Measurements from ENCODE around the gene KDM3A.
A peak's percentile ranks its signal among the peaks of the same experiment; 100 is the strongest.

The KDM3A gene, protein sequence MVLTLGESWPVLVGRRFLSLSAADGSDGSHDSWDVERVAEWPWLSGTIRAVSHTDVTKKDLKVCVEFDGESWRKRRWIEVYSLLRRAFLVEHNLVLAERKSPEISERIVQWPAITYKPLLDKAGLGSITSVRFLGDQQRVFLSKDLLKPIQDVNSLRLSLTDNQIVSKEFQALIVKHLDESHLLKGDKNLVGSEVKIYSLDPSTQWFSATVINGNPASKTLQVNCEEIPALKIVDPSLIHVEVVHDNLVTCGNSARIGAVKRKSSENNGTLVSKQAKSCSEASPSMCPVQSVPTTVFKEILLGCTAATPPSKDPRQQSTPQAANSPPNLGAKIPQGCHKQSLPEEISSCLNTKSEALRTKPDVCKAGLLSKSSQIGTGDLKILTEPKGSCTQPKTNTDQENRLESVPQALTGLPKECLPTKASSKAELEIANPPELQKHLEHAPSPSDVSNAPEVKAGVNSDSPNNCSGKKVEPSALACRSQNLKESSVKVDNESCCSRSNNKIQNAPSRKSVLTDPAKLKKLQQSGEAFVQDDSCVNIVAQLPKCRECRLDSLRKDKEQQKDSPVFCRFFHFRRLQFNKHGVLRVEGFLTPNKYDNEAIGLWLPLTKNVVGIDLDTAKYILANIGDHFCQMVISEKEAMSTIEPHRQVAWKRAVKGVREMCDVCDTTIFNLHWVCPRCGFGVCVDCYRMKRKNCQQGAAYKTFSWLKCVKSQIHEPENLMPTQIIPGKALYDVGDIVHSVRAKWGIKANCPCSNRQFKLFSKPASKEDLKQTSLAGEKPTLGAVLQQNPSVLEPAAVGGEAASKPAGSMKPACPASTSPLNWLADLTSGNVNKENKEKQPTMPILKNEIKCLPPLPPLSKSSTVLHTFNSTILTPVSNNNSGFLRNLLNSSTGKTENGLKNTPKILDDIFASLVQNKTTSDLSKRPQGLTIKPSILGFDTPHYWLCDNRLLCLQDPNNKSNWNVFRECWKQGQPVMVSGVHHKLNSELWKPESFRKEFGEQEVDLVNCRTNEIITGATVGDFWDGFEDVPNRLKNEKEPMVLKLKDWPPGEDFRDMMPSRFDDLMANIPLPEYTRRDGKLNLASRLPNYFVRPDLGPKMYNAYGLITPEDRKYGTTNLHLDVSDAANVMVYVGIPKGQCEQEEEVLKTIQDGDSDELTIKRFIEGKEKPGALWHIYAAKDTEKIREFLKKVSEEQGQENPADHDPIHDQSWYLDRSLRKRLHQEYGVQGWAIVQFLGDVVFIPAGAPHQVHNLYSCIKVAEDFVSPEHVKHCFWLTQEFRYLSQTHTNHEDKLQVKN (N-terminal part only)

GRCh38 chr2:86440631-86441391, at the start of gene KDM3A:
Gene KDM3A (plus strand): TSS chr2:86441371. CDS start chr2:86442048, 677 bp downstream.
- peak; percentile 98 for DNase-seq

DNA sequence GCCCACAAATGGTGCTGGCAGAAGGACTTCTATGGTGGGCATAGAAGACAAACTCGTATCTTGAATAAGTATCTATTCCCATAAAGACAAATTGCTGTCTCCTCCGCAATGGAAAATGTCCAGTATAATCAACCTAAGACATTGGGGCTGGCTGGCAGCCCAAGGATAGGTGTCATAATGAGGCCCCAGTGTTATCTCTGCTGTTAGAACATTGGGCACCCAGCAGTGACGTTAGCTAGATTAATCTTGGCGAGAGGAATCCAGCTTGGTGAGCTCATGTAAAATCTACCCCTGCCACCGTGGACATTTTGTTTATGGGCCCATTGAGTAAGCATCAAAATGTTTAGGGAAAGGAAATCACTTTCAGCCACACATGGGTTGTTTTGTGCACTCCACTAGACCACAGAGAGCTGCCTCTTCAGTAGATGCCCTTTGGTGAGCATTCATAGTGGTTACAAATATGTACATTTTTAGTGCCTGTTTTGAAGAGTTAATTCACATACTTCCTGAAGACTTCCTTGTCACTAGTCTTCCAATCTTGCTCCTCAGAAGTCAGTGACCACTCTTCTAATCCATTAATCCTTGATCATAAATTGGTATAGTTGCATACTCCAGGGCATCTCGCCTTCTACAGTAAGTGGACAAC, 48.2 kb upstream of the KDM3A start:
- DNase-seq = no peak

DNA sequence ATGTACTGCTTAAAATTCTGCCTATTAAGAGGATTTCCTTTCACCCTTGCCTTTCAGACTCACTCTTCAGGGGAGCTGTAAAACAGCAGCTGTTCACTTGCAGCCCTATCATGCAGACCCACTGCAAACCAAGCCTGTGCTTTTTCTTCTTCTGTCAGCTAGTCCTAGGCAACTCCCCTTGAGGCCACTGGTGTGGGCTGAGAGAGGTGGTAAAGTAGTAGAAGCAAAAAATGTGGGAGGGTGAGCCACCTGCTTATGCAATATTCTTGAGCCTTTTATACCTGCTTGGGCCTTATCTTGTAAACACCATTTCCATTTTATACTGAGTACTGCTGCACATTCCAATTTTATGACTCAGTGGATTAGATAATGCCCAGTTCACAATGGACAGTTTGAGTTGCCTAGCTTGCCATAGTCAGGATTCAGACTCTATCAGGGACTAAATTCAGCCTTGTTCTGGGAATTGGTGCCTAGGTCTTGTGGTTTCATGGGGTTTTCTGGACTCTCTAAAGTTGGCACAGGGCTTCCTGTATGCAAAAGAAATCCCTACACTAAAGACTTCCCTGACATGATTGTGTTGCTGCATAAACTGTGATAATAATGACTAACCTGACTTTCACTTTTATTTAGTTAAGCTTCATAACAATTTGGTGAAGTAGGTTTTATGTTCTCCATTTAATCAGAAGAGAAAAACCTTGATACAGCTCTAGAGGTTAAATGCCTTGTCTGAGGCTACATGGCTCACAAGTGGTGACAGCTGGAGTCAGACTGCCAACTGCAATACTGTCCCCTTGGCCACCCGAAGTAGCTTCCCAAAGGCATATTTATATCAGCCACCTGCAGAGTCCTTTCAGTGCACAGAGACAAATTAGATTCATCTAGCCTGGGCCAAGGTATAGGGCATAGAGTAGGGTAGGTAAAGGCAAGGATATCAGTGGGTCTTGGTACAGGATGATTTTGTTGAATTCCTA, 47.4 kb upstream of the KDM3A start:
- no peak for DNase-seq

GRCh38 chr2:86396291-86396785, 44.8 kb upstream of the KDM3A start:
- DNase-seq = no peak

DNA sequence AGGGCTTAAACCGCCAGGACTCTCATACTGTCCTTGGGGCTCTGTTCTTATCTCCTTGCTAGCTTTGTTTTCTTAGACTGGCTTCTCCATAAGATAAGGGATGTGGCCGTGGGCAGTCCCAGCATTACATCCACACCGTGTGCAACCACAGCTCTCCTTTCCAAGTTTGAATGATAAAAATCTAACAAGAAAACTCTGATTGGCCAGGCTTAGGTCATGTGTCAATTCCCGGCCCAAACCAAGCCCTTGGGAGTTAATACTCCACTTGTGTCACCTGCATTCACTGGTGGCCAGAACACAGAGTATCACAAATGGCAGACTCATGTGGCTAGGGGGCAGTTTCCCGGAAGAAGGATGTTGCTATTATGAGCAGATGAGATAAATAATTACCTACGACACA, 43.2 kb upstream of the KDM3A start:
- DNase-seq = no peak

- no peak for DNase-seq
Measured at GRCh38 chr2:86398500-86399474, 42.4 kb upstream of the KDM3A start.

GRCh38 chr2:86400321-86400720, 40.9 kb upstream of the KDM3A start:
- DNase-seq = no peak

- DNase-seq = no peak
Measured at GRCh38 chr2:86410581-86410980, 30.6 kb upstream of the KDM3A start.

DNA sequence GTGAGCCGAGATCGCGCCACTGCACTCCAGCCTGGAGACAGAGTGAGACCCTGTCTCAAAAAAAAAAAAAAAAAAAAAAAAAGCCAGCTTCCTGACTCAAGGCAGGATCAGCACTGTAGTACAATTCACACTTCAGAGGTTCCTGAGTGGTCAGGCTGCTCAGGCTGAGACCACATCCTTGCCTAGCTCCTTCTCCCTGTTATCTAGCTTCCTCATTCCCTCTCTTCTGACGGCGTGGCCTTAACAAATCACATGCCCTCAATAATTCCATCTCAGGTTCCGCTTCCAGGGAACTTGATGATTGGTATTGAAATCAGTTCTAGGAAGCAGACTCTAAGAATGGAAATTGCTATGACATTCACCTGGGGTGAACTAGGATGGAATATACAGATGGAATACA, 29.8 kb upstream of the KDM3A start:
- no peak for DNase-seq

- DNase-seq = no peak
Measured at GRCh38 chr2:86412007-86412406, 29.2 kb upstream of the KDM3A start.

- no peak for DNase-seq
Measured at GRCh38 chr2:86413296-86414094, 27.7 kb upstream of the KDM3A start.

DNA sequence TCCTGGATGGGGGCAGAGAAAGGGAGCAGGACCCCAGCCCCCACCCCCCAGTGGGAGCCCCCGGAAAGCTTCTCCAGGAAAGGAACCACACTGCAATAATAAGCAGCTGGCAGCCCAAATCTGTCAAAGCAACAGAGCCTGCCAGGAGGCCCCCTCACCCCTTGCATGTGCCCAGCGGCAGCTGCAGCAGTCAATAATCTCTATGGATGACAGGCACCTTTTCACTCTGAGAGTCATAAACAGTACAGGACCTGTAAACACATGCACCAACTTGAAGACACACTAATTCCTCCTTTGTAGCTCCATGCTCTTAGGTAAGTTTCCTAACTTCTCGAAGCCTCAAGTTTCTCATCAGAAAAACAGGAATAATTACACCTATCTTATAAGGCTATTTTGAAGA, 26.2 kb upstream of the KDM3A start:
- no peak for DNase-seq

- no peak for DNase-seq
Measured at GRCh38 chr2:86416146-86416545, 25.0 kb upstream of the KDM3A start.

DNA sequence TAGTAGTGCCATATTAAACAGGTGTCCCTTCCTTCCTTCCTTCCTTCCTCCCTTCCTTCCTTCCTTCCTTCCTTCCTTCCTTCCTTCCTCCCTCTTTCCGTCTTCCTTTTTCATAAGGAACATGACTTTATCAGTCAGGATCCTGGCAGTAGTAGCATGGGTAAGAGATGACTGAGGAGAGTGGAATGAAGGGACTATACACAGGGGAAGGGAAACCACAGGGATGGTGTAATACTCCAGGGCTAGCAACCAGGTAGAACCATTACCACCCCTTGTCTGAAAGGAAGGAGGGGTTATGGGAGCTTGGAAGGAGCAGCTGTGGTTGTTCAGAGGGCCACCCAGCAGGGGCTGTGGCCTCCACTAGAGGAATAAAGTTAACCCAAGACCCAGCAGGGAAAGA, 23.2 kb upstream of the KDM3A start:
- no peak for DNase-seq

- no peak for DNase-seq
Measured at GRCh38 chr2:86420913-86421312, 20.3 kb upstream of the KDM3A start.

DNA sequence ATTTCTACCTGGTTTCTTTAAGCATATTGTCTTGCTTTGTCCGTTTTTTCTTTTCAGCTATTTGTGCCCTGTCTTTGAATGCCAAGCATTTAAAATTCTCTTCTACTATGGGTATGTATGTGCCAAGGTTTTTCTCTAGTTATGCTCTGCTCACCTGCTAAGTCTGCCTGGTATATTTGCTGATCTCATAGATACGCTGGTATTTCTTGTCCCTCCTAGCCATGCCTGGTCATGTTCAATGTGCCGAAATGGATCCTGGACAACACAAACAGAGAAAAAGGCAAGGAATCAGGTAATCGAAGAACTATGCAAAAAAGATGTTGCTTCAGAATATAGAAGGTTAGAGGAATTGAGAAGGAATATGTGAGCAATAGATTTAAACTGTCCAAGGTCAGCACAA, 14.9 kb upstream of the KDM3A start:
- DNase-seq = no peak

- no peak for DNase-seq
Measured at GRCh38 chr2:86429335-86429734, 11.8 kb upstream of the KDM3A start.

DNA sequence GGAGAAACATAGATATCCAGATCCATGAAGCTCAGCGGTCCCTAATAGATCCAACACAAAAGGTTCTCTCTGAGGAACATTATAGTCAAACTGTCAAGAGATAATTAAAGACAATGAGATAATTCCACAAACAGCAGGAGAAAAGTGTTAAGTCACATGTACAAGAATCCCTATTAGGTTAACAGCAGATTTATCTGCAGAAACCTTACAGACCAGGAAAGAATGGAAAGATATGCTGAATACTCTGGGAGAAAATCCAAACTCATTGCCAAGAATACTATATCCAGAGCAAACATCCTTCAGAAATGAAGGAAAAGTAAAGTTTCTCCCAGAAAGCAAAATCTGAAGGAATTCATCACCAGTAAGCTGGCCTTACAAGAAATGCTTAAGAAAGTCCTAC, 10.8 kb upstream of the KDM3A start:
- no peak for DNase-seq
